Mammary epithelial cell (primary cell): ENCODE results near the gene TUFT1.

ENCODE experiments used
- CTCF ChIP-seq, 2 donors: IDR thresholded peaks in 1 of 2; conservative IDR thresholded peaks in 1 of 2; 2 replicates each; pipeline ENCODE4 v1.5.1; 2011 to 2012; ENCODE audit warnings: inconsistent platforms in 2 of 2, low read length in 2 of 2, mild to moderate bottlenecking in 2 of 2, control low read depth in 1 of 2, low read depth in 1 of 2; ENCODE audit not compliant: insufficient read depth in 1 of 2; ENCODE audit errors: extremely low read depth in 1 of 2
- EZH2 ChIP-seq: IDR thresholded peaks from 2 replicates; pipeline ENCODE4 v1.6.1; 2012; ENCODE audit warnings: low read length, inconsistent platforms, borderline replicate concordance

GRCh38 chr1:151510614-151510956 lies 29.5 kb upstream of the TUFT1 start:
- TF ChIP-seq EZH2 (no peak), CTCF (conservative IDR thresholded peaks at IDR 0.05 in 1 of 2, IDR thresholded peaks at IDR 0.05 in 1 of 2; ENCODE audit: extremely low read depth in 1 of 2, insufficient read depth in 1 of 2, low read depth in 1 of 2, low read length in 2 of 2) (no peak)
